SK-N-SH treated with all-trans-retinoic acid at 6 μM for 48 hours (cell line): ENCODE results near the gene RYR1.

ENCODE experiments used
- CREB5 ChIP-seq: fragments of 250-450 bp; sonication (Bioruptor Pico); IDR thresholded peaks from 2 replicates; pipeline ENCODE4 v1.5.1; 2020; ENCODE audit warnings: low read depth, mild to moderate bottlenecking, moderate library complexity
- CSRNP3 ChIP-seq: fragments of 250-450 bp; sonication (Bioruptor Pico); IDR thresholded peaks from 2 replicates; pipeline ENCODE4 v1.5.1; 2021; ENCODE audit warnings: mild to moderate bottlenecking, moderate library complexity
- ESRRG ChIP-seq: fragments of 250-450 bp; sonication (Bioruptor Pico); IDR thresholded peaks from 2 replicates; pipeline ENCODE4 v1.6.1; 2021; ENCODE audit warnings: mild to moderate bottlenecking
- ISL1 ChIP-seq: fragments of 250-450 bp; sonication (Bioruptor Pico); IDR thresholded peaks from 2 replicates; pipeline ENCODE4 v2.1.2; 2022; ENCODE audit warnings: mild to moderate bottlenecking, moderate library complexity
- OSR1 ChIP-seq: fragments of 250-450 bp; sonication (Bioruptor Pico); IDR thresholded peaks from 2 replicates; pipeline ENCODE4 v1.8.0; 2022; ENCODE audit warnings: moderate library complexity, mild to moderate bottlenecking, inconsistent platforms
- PATZ1 ChIP-seq: fragments of 250-450 bp; sonication (Bioruptor Pico); IDR thresholded peaks from 2 replicates; pipeline ENCODE4 v1.8.0; 2020; ENCODE audit warnings: mild to moderate bottlenecking, moderate library complexity, borderline replicate concordance
- RARB ChIP-seq: fragments of 250-450 bp; sonication (Bioruptor Pico); IDR thresholded peaks from 2 replicates; pipeline ENCODE4 v1.8.0; 2021; ENCODE audit warnings: mild to moderate bottlenecking, moderate library complexity
- SNAI2 ChIP-seq: fragments of 250-450 bp; sonication (Bioruptor Pico); IDR thresholded peaks from 2 replicates; pipeline ENCODE4 v1.5.0; 2020; ENCODE audit warnings: mild to moderate bottlenecking, moderate library complexity
- TCF4 ChIP-seq: fragments of 250-450 bp; sonication (Bioruptor Pico); IDR thresholded peaks from 2 replicates; pipeline ENCODE4 v1.8.0; 2021; ENCODE audit warnings: mild to moderate bottlenecking, moderate library complexity, borderline replicate concordance
- TSHZ2 ChIP-seq: fragments of 250-450 bp; sonication (Bioruptor Pico); IDR thresholded peaks from 2 replicates; pipeline ENCODE4 v1.5.0; 2020; ENCODE audit warnings: mild to moderate bottlenecking, moderate library complexity
- ZC3H10 ChIP-seq: fragments of 250-450 bp; sonication (Bioruptor Pico); IDR thresholded peaks from 2 replicates; pipeline ENCODE4 v1.5.1; 2021; ENCODE audit warnings: mild to moderate bottlenecking, moderate library complexity
- ZFP3 ChIP-seq: fragments of 250-450 bp; sonication (Bioruptor Pico); IDR thresholded peaks from 2 replicates; pipeline ENCODE4 v1.5.0; 2020; ENCODE audit warnings: mild to moderate bottlenecking, moderate library complexity
- ZNF8 ChIP-seq: fragments of 450-650 bp; formaldehyde crosslinking; IDR thresholded peaks from 2 replicates; pipeline ENCODE4 v1.5.0; 2020; ENCODE audit warnings: mild to moderate bottlenecking, moderate library complexity

GRCh38 chr19:38519988-38520387 is 86.5 kb downstream of the RYR1 start:
- TF ChIP-seq ZNF8 (no peak), TCF4 (CRISPR knock-in tag) (no peak), CSRNP3 (CRISPR knock-in tag) (no peak), PATZ1 (CRISPR knock-in tag) (no peak), ZFP3 (CRISPR knock-in tag) (no peak), ZC3H10 (CRISPR knock-in tag) (no peak), ESRRG (no peak), OSR1 (CRISPR knock-in tag) (no peak), CREB5 (no peak), SNAI2 (CRISPR knock-in tag) (no peak), TSHZ2 (no peak), RARB (CRISPR knock-in tag) (no peak), ISL1 (CRISPR knock-in tag) (no peak)
